HepG2 (cell line): ENCODE measurements around the gene ANXA2.

Experiments
- CTCF ChIP-seq: sonication (generic); formaldehyde crosslinking; IDR thresholded peaks from 2 replicates; pipeline ENCODE4 v1.5.0; 2020; ENCODE audit warnings: mild to moderate bottlenecking, missing genetic modification reagents, moderate library complexity
- DPF2 ChIP-seq: sonication (generic); formaldehyde crosslinking; IDR thresholded peaks from 2 replicates; pipeline ENCODE4 v1.4.0; 2020; ENCODE audit warnings: mild to moderate bottlenecking, low read depth, missing genetic modification reagents, borderline replicate concordance
- FOSL2 ChIP-seq: sonication (generic); formaldehyde crosslinking; IDR thresholded peaks from 2 replicates; pipeline ENCODE4 v1.4.0; 2020; ENCODE audit warnings: missing genetic modification reagents
- POLR2A ChIP-seq, 2 experiments: IDR thresholded peaks; 2 replicates each; pipeline ENCODE4 v1.6.1; 2011; ENCODE audit warnings: low read depth in 2 of 2, low read length in 2 of 2, mild to moderate bottlenecking in 1 of 2, moderate library complexity in 1 of 2; ENCODE audit not compliant: insufficient read depth in 1 of 2
- THRA ChIP-seq: sonication (generic); formaldehyde crosslinking; IDR thresholded peaks from 2 replicates; pipeline ENCODE4 v1.4.0; 2020; ENCODE audit warnings: missing genetic modification reagents, borderline replicate concordance
- USF2 ChIP-seq, 2 experiments: sonication (generic) in 1 of 2; formaldehyde crosslinking in 1 of 2; IDR thresholded peaks; 2 replicates each; pipeline versions ENCODE4 v1.5.1 to v1.6.1; 2011 to 2020; ENCODE audit warnings: borderline replicate concordance in 1 of 2, low read depth in 1 of 2, low read length in 1 of 2, mild to moderate bottlenecking in 1 of 2, missing genetic modification reagents in 1 of 2, moderate library complexity in 1 of 2
- ZFX ChIP-seq: sonication (generic); formaldehyde crosslinking; IDR thresholded peaks from 2 replicates; pipeline ENCODE4 v1.4.0; 2020; ENCODE audit warnings: mild to moderate bottlenecking, low read depth, missing genetic modification reagents, moderate library complexity
- ZNF101 ChIP-seq: sonication (generic); formaldehyde crosslinking; IDR thresholded peaks from 2 replicates; pipeline ENCODE4 v1.4.0; 2020; ENCODE audit warnings: mild to moderate bottlenecking, low read depth, missing genetic modification reagents, borderline replicate concordance
- ZNF629 ChIP-seq: sonication (generic); formaldehyde crosslinking; conservative IDR thresholded peaks from 2 replicates; pipeline ENCODE4 v1.5.0; 2020; ENCODE audit warnings: missing genetic modification reagents
- ZNF747 ChIP-seq: sonication (generic); formaldehyde crosslinking; IDR thresholded peaks from 2 replicates; pipeline ENCODE4 v1.8.1; 2023; ENCODE audit warnings: missing genetic modification reagents, mild to moderate bottlenecking, borderline replicate concordance

- TF ChIP-seq CTCF (CRISPR knock-in tag) (no peak), THRA (no peak), ZNF747 (CRISPR knock-in tag) (no peak), DPF2 (CRISPR knock-in tag) (no peak), FOSL2 (CRISPR knock-in tag) (no peak), USF2 (IDR thresholded peaks at IDR 0.05; ENCODE audit: low read depth, low read length) (no peak), USF2 (CRISPR knock-in tag; IDR thresholded peaks at IDR 0.05; ENCODE audit: borderline replicate concordance) (no peak), ZNF101 (CRISPR knock-in tag) (no peak), ZNF629 (no peak), POLR2A (IDR thresholded peaks at IDR 0.05; ENCODE audit: insufficient read depth in 1 of 2, low read depth in 2 of 2, low read length in 2 of 2) (no peak), ZFX (CRISPR knock-in tag) (no peak)
These were observed 71.4 kb downstream of the ANXA2 start for GRCh38 chr15:60326343-60326742.
